ENCODE results near the gene SRGN.

GRCh38 chr10:69064762-69065328 is 23.1 kb upstream of the SRGN start:
- TF ChIP-seq CTCF (conservative IDR thresholded peaks at IDR 0.05 in 1 of 2, IDR thresholded peaks at IDR 0.05 in 1 of 2; ENCODE audit: low read depth in 1 of 2, low read length in 2 of 2) (no peak), EZH2 (IDR thresholded peaks at IDR 0.05; ENCODE audit: low read length, missing control alignments) (no peak)
